Ishikawa (cell line): ENCODE results near the gene PIGW.

ENCODE experiments used
- CEBPB ChIP-seq: IDR thresholded peaks from 2 replicates; pipeline ENCODE4 v1.6.1; 2012
- CREB1 ChIP-seq: IDR thresholded peaks from 2 replicates; pipeline ENCODE4 v1.6.1; 2012; ENCODE audit warnings: low read depth
- EGR1 ChIP-seq: IDR thresholded peaks from 2 replicates; pipeline ENCODE4 v1.6.1; 2012
- EP300 ChIP-seq: IDR thresholded peaks from 2 replicates; pipeline ENCODE4 v1.6.1; 2012; ENCODE audit warnings: borderline replicate concordance
- FOXM1 ChIP-seq: IDR thresholded peaks from 2 replicates; pipeline ENCODE4 v1.6.1; 2012; ENCODE audit warnings: low read depth, borderline replicate concordance
- MAX ChIP-seq: IDR thresholded peaks from 2 replicates; pipeline ENCODE4 v1.6.1; 2012
- NFIC ChIP-seq: IDR thresholded peaks from 2 replicates; pipeline ENCODE4 v1.6.1; 2012
- RAD21 ChIP-seq: IDR thresholded peaks from 2 replicates; pipeline ENCODE4 v1.6.1; 2012; ENCODE audit warnings: low read depth
- REST ChIP-seq: IDR thresholded peaks from 2 replicates; pipeline ENCODE4 v1.6.1; 2012; ENCODE audit warnings: low read depth, mild to moderate bottlenecking
- TAF1 ChIP-seq: IDR thresholded peaks from 2 replicates; pipeline ENCODE4 v1.6.1; 2012; ENCODE audit warnings: low read depth, mild to moderate bottlenecking
- TCF12 ChIP-seq: IDR thresholded peaks from 2 replicates; pipeline ENCODE4 v1.6.1; 2012; ENCODE audit warnings: low read depth
- TEAD4 ChIP-seq: IDR thresholded peaks from 2 replicates; pipeline ENCODE4 v1.6.1; 2012
- USF1 ChIP-seq: IDR thresholded peaks from 2 replicates; pipeline ENCODE4 v1.6.1; 2012
- YY1 ChIP-seq: IDR thresholded peaks from 2 replicates; pipeline ENCODE4 v1.6.1; 2012; ENCODE audit warnings: low read depth
- ZBTB7A ChIP-seq: IDR thresholded peaks from 2 replicates; pipeline ENCODE4 v1.6.1; 2012; ENCODE audit warnings: low read depth

The PIGW gene

GRCh38 chr17:36534840-36535668, at the start of gene PIGW, which contains the start of gene MYO19:
PIGW (plus strand) TSS chr17:36534987; CDS start chr17:36537102, 2,115 bp downstream.
MYO19 (minus strand) TSS chr17:36534868; CDS start chr17:36532538, 2,330 bp downstream.
- TF ChIP-seq CREB1 (peak; percentile 55; the same call in 1 of the 2 replicates), EP300 (no peak), NFIC (0 out of 2 replicates have a peak, but pooled peaks have one; percentile 13), TCF12 (peak; percentile 60), ZBTB7A (no peak), RAD21 (no peak), REST (no peak), MAX (peak; percentile 97), YY1 (peak; percentile 92), FOXM1 (peak; percentile 33; the same call in 1 of the 2 replicates), TEAD4 (no peak), EGR1 (no peak), CEBPB (no peak), TAF1 (peak; percentile 91), USF1 (peak; percentile 71)

- TF ChIP-seq FOXM1 (no peak), USF1 (no peak), RAD21 (no peak), CREB1 (no peak), REST (no peak), EGR1 (no peak), CEBPB (no peak), NFIC (no peak), MAX (no peak), TCF12 (no peak), YY1 (no peak), EP300 (no peak), TAF1 (no peak)
Observed at GRCh38 chr17:36485027-36485426, 49.8 kb upstream of the PIGW start.

- TF ChIP-seq CREB1 (no peak), MAX (no peak), USF1 (no peak), RAD21 (no peak), NFIC (no peak)
Observed at GRCh38 chr17:36485805-36486203, 49.0 kb upstream of the PIGW start.

- TF ChIP-seq FOXM1 (no peak), MAX (peak; percentile 95), CEBPB (no peak), EGR1 (no peak), YY1 (peak; percentile 86), EP300 (no peak), ZBTB7A (peak; percentile 86), USF1 (no peak), TAF1 (peak; percentile 62; the same call in 1 of the 2 replicates), TCF12 (0 out of 2 replicates have a peak, but pooled peaks have one; percentile 29), TEAD4 (peak; percentile 34; the same call in 1 of the 2 replicates), RAD21 (no peak), NFIC (no peak), CREB1 (peak; percentile 49; the same call in 1 of the 2 replicates), REST (peak; percentile 31; the same call in 1 of the 2 replicates)
Observed at GRCh38 chr17:36486204-36487194, 48.3 kb upstream of the PIGW start, which contains the start of gene ZNHIT3. ZNHIT3 (plus strand) TSS chr17:36486681; CDS start chr17:36486700, 19 bp downstream.
